ENCODE data around the gene PGAM5. TPM values are rescaled to one million over a fixed set of nuclear protein-coding genes. Genes with fewer than 3 reads are reported as not detected.

PGAM5 gene
- total RNA-seq = 10 to 100 TPM; 14.9 to 27.3 (median 18.0) TPM
- polyA plus RNA-seq = 10 to 100 TPM in 1 of 2 donors, 1 to 10 TPM in 1; 9.0 to 14.4 TPM

- 0 to 1% methylated on average over 64 to 94 of the region's 94 CpGs for WGBS, 2 donors
These were observed at the start of gene PGAM5 for GRCh38 chr12:132710405-132711079. Gene PGAM5, plus strand, starts transcription at chr12:132710842. Its CDS starts 35 bp downstream, at chr12:132710877.

DNA sequence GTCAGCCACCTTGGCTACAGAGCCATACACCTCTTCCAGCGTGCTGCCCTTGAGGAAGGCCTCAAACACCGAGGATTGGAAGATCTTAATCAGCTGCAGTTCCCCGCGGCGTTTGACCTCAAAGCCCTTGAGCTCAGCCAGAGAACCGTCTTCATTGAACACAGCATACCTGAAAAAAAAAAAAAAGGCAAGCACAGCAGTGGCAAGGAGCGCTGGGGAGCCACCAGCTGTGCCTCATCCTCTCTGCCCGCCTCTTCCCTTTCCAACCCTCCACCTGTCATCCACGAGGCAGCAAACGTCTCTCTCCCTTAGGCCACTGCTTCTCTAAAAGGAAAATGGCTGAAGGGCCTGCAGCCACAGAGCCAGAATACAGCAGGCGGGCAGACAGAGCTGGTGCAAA, 49.6 kb upstream of the PGAM5 start:
- intact Hi-C loops (cut with DNase I) = no loop called here
- Histone ChIP-seq H3K27me3 (no peaks in the 10 kb centered on the region), H3K4me3 (no peak overlapping the region), H3K27ac (no peak overlapping the region), H3K9me3 (no peaks in the 10 kb centered on the region), H3K4me1 (no peaks in the 10 kb centered on the region), H3K36me3 (peaks cover 3 to 44% (median 7%) of the 10 kb centered on the region in 3 donors)
- WGBS, 2 donors = 86 to 92% methylated on average over 11 of the region's 11 CpGs
- FAIRE-seq = no peak
- TF ChIP-seq CTCF (IDR thresholded peaks at IDR 0.05) = no peak
- no peak for DNase-seq
- ATAC-seq = no peak

More at GRCh38 chr12:132710405-132711079, at the start of gene PGAM5:
- no peak for TF ChIP-seq CTCF (IDR thresholded peaks at IDR 0.05)
- Histone ChIP-seq H3K27me3 (no peaks in the 10 kb centered on the region), H3K4me3 (peak within 1 kb of the TSS; percentile 58 to 93 (median 89)), H3K27ac (peak within 1 kb of the TSS; percentile 67 to 92 (median 75)), H3K9me3 (no peaks in the 10 kb centered on the region), H3K4me1 (peaks cover 0 to 10% (median 8%) of the 10 kb centered on the region in 3 donors), H3K36me3 (no peaks in the 10 kb centered on the region)
- peak; percentile 85 to 94 (median 90) for DNase-seq
- ATAC-seq = peak; percentile 93 to 95 (median 94)
- intact Hi-C loops (cut with DNase I) = no loop called here
- no peak for FAIRE-seq

GRCh38 chr12:132661972-132662371, 48.7 kb upstream of the PGAM5 start:
- intact Hi-C loops (cut with DNase I) = no loop called here
- DNase-seq = no peak
- 89 to 94% methylated on average over 5 of the region's 5 CpGs for WGBS, 2 donors
- peak in 1 of 4 donors; percentile 17 for ATAC-seq
- no peak overlapping the region for H3K27ac ChIP-seq
- H3K4me1 ChIP-seq = no peaks in the 10 kb centered on the region
- peaks cover 3 to 43% (median 7%) of the 10 kb centered on the region in 3 donors for H3K36me3 ChIP-seq
- TF ChIP-seq CTCF (IDR thresholded peaks at IDR 0.05) = no peak
- H3K27me3 ChIP-seq = no peaks in the 10 kb centered on the region
- no peaks in the 10 kb centered on the region for H3K9me3 ChIP-seq
- no peak for FAIRE-seq
- no peak overlapping the region for H3K4me3 ChIP-seq

- ATAC-seq (no peak), FAIRE-seq (no peak), DNase-seq (no peak)
- Histone ChIP-seq H3K27me3 (no peaks in the 10 kb centered on the region), H3K9me3 (no peaks in the 10 kb centered on the region), H3K4me3 (no peak overlapping the region), H3K4me1 (no peaks in the 10 kb centered on the region), H3K27ac (no peak overlapping the region), H3K36me3 (peaks cover 0 to 36% (median 0%) of the 10 kb centered on the region in 3 donors)
- 92 to 93% methylated on average over 29 of the region's 29 CpGs for WGBS, 2 donors
- intact Hi-C loops (cut with DNase I) = no loop called here
- TF ChIP-seq CTCF (IDR thresholded peaks at IDR 0.05) = no peak
These were observed 47.5 kb upstream of the PGAM5 start for GRCh38 chr12:132662901-132663755.
